HPDE6-E6E7 (cell line): Measurements from ENCODE around the gene TFB1M.
A peak's percentile ranks its signal among the peaks of the same experiment; 100 is the strongest.
"Not testable (repeated sequence)": the region's sequence is repeated elsewhere in the genome, so short reads cannot be mapped to it uniquely, and the experiment has no call there.

Experiments
- DNase-seq: peaks from one replicate; pipeline ENCODE4 v3.0.0; 2011; ENCODE audit warnings: missing footprints; ENCODE audit errors: extremely low spot score

Gene TFB1M

GRCh38 chr6:155314092-155314772 lies at the start of gene TFB1M:
TSS of gene TFB1M (minus strand) at chr6:155314484. CDS start at chr6:155314428, 56 bp downstream.
- DNase-seq: peak; percentile 87

- DNase-seq: not testable (repeated sequence)
Measured at GRCh38 chr6:155364021-155364420, 49.7 kb upstream of the TFB1M start.

- DNase-seq: not testable (repeated sequence)
Measured at GRCh38 chr6:155362968-155363632, 48.8 kb upstream of the TFB1M start.

DNA sequence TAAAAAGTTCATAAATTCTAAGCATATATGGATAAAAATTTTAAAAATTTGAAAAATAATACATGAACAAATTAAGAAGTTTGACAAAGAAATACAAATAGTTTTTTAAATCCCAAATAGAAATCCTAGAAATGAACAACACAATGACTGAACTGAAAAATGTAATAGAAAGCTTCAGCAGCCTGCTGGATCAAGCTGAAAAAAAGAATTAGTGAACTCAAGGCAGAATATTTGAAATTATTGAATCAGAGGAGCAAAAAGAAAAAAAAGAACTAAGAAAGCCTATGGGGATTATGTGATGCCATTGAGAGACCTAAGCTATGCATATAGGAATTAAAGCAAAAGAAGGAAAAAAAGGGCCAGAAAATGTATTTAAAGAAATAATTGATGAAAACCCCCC lies 39.9 kb upstream of the TFB1M start:
- no peak for DNase-seq

DNA sequence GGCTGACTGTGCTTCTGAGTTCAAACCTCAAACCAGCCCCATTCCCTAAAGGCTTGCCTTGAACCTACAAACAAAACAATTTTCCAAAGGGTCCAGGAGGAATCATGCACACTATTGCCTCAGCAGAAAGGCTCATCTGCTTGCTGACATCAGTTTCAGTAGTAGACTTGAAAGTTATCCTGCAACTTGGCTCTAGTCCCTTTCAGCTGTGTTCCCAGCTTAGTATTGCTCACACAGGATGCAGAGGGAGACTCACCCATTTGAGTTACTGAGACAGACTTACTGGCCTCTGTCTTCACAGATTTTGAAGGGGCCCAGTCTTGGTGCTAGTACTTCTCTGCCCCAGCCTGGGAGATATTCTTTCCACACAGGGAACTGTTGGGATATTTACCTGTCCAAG lies 38.5 kb upstream of the TFB1M start:
- DNase-seq: no peak

DNA sequence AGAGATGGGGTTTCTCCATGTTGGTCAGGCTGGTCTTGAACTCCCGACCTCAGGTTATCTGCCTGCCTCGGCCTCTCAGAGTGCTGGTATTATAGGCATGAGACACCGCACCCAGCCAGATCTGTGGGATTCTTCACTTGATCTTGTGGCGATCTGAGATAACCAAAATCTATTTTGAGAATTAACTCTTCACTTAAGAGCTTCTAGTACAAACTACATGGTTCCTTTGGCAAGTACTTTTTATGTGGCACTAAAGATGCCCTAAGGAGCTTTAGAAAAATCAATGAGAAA lies 37.8 kb upstream of the TFB1M start:
- no peak for DNase-seq

DNA sequence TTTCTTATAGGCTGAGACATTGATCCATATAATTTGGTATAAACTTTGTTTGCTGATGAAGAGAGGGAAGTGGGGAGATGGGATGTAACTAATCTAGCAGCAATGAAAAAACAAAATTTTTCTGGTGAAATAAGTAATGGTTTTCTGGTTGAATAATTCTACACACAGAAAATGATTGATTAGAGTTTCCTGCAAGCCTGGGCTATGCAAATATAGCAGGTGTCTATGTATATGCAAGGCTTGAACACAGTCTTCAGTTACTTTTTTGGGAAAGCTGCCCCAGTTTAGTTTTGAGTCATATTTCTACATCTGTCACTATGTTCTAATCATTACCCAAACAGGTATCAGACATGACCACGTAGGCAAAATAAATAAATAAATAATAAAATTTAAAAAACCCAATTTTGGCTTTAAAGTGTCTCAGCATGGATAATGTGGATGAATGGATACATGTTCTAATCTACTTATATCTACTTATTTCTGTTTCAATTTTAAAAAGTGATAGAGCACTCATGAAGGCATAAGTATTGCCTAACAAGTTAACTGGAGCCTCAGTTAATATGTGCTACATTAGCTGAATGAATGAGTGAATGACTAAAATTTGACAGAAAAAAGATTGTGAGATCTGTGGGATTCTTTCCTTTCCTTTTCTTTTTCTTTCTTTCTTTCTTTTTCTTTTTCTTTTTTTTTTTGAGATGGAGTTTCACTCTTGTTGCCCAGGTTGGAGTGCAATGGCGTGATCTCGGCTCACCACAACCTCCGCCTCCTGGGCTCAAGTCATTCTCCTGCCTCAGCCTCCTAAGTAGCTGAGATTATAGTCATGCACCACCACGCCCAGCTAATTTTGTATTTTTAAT lies 37.2 kb upstream of the TFB1M start:
- DNase-seq: no peak

DNA sequence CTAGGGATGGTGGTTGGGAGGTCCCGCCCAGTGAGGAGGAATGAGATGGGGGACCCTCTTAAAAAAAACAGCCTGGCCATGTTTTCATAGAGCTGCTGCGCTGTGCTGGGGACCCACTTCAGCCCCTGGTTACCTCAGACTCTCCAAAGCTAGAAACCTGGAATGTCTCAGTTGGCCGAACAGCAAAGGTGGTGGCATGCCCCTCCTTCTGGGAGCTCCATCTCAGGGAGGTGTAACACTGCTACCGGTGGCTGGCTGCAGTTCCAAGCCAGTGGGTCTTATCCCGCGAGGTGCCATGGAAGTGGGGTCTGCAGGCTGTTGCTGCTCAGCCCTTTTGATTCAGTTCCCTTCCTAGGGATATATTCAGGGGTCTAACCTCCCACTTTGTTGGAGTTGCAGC lies 35.7 kb upstream of the TFB1M start:
- no peak for DNase-seq

DNA sequence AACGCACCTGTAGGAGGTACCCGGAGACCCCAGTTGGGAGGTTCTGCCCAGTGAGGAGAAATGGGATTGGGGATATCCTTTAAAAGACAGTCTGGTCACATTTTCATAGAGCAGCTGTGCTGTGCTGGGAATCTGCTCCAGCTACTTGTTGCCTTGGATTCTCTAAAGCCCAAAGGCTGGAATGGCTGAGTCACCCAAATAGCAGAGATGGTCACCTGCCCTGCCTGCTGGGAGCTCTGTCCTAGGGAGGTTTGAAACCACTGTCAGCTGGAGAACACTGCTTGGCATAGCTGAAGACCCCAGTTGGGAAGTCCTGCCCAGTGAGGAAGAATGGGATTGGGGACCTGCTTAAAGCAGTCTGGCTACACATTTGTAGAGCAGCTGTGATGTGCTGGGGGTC lies 34.8 kb upstream of the TFB1M start:
- no peak for DNase-seq

DNA sequence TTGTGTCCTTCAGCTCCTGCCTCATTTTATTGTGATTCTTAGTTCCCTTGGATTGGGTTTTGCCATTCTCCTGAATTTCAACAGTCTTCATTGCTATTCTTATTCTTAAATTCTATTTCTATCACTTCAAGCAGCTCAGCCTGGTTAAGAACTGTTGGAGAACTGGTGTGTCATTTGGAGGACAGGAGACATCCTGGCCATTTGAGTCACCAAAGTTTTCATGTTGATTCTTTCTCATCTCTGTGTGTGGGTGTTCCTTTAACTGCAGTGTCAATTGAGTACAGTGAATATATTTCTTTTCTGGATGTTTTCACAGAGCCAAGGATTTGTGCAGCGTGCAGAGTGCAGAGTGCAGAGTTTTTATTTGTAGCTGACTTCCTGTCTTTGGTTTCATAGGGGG lies 33.5 kb upstream of the TFB1M start:
- no peak for DNase-seq

DNA sequence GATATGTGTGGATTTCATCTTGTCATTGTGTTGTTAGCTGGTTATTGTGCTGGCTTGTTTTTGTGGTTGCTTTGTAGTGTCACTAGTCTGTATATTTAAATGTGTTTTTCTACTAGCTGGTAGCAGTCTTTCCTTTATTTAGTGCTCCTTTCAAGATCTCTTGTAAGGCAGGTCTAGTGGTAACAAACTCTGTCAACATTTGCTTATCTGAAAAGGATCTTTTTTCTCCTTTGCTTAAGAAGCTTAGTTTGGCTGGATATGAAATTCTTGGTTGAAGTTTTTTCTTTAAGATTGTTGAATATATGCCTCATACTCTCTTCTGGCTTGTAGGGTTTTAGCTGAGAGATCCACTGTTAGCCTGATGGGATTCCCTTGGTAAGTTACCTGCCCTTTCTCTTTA lies 32.7 kb upstream of the TFB1M start:
- no peak for DNase-seq

GRCh38 chr6:155344341-155345006 lies 30.2 kb upstream of the TFB1M start:
- no peak for DNase-seq

DNA sequence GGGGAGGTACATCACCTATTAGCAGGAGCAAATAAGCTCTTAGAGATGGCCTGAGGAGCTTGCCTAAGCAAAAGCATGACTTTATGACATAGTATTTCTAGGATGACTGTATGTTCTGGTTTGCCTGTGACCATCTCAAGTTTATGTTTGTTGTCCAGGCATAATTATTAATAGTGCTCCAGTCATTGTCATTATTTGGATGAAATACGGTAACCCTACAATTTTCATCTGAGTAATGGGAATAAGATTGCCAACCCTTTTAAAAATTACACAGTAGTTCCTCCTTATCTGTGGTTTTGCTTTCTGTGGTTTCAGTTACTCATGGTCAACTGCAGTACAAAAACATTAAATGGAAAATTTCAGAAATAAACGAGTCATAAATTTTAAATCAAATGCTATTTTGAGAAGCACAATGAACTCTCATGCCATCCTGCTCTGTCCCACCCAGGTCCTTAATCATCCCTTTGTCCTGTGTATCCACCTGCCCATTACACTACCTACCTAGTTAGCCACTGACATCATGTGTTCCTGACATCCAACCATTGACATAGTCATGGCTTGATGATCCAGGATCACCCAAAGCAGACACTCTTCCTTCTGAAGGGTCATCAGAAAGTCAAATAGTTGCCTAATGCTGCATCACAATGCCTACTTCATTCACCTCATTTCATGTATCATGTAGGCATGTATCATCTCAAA lies 27.0 kb upstream of the TFB1M start:
- no peak for DNase-seq

DNA sequence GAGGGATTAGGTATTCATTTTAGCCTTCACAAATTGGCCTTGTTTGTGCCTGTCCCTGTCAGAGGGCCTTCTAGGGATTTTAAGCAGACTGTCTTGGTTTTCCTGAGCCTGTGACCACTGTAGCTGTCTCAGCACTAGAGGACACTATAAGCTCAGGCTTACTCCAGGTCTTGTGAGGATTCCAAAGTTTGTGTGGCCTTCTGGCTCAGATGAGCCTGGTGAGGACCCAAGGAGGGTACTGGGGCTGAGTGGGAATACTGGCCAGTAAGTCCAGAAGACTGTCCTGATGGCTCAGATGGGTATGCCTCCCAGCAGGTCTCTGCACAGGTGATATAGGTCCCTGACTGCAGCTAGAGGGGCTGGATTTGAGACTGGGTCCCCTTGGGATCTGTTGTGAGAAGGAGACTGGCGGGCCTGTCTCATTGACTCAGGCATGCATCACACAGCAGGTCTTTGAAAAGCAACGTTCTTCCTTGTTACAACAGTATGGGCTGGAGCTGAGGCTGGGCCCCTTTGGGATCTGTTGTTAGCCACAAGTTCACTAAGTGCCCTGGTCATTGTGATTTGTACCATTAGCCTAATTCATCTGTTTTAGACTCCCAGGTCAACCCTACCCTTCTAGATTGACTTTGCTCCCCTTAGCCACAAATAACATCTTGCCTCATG lies 26.3 kb upstream of the TFB1M start:
- no peak for DNase-seq

DNA sequence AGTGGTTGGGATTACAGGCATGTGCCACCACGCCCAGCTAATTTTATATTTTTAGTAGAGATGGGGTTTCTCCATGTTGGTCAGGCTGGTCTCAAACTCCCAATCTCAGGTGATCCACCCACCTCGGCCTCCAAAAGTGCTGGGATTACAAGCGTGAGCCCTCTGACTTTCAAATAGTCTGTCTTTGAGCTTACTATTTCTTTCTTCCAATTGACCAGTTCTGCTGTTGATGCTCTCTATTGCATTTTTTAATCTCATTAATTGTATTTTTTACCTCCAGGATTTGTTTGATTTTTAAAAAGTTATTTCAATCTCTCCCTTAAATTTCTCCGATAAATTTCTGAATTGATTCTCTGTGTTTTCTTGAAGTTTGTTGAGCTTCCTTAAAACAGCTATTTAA lies 25.6 kb upstream of the TFB1M start:
- not testable (repeated sequence) for DNase-seq

DNA sequence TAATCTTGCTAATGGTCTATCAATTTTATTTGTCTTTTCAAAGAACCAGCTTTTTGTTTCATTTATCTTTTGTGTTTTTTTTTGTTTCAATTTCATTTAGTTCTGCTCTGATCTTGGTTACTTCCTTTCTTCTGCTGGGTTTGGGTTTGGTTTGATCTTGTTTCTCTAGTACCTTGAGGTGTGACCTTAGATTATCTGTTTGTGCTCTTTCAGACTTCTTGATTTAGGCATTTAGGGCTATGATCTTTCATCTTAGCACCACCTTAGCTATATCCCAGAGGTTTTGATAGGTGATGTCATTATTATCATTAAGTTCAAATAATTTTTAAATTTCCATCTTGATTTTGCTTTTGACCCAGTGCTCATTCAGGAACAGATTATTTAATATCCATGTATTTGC lies 24.0 kb upstream of the TFB1M start:
- DNase-seq: not testable (repeated sequence)

GRCh38 chr6:155335265-155335664 lies 21.0 kb upstream of the TFB1M start:
- no peak for DNase-seq

- not testable (repeated sequence) for DNase-seq
Measured at GRCh38 chr6:155334073-155334472, 19.8 kb upstream of the TFB1M start.

- no peak for DNase-seq
Measured at GRCh38 chr6:155333414-155333813, 19.1 kb upstream of the TFB1M start.

DNA sequence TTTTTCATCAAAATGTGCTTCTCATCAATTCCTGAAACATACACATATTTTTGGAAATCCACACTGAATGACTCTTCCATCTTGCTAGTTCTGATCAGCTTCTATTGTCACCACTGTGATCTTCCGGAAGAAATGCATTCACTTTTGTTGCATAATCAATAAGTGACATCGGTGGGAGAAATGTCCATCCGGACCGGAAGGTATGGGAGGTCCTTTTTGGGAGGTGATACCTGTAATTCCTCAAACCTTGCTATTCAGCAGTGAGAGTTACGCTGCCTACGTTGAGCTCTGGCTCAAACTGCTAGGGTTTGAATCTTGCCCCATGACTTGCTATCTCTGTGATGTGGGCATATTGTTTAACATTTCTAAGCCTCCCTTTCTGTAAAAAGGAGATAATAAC lies 16.6 kb upstream of the TFB1M start:
- no peak for DNase-seq

GRCh38 chr6:155330133-155330734 lies 15.9 kb upstream of the TFB1M start:
- DNase-seq: no peak
